ENCODE data around the gene EPHB2.

Gene EPHB2

GRCh38 chr1:22756125-22756735, 45.6 kb downstream of the EPHB2 start:
- H3K4me1 Mint-ChIP-seq = no peaks in the 10 kb centered on the region
- ATAC-seq (ENCODE audit: low read depth) (no peak), DNase-seq (ENCODE audit: low spot score in 2 of 2) (no peak)
- H3K27ac Mint-ChIP-seq = no peak overlapping the region
- H3K4me3 Mint-ChIP-seq = no peak overlapping the region
- no peaks in the 10 kb centered on the region for H3K36me3 Mint-ChIP-seq
- no peaks in the 10 kb centered on the region for H3K9me3 Mint-ChIP-seq
- peaks cover 21% of the 10 kb centered on the region for H3K27me3 Mint-ChIP-seq

GRCh38 chr1:22760455-22760854, 49.8 kb downstream of the EPHB2 start:
- H3K4me1 Mint-ChIP-seq = no peaks in the 10 kb centered on the region
- no peaks in the 10 kb centered on the region for H3K9me3 Mint-ChIP-seq
- no peak for DNase-seq (ENCODE audit: low spot score in 2 of 2)
- ATAC-seq (ENCODE audit: low read depth) = no peak
- H3K36me3 Mint-ChIP-seq = no peaks in the 10 kb centered on the region
- no peak overlapping the region for H3K27ac Mint-ChIP-seq
- peaks cover 10% of the 10 kb centered on the region for H3K27me3 Mint-ChIP-seq
- no peak overlapping the region for H3K4me3 Mint-ChIP-seq

- Mint-ChIP-seq H3K27ac (no peak overlapping the region), H3K4me1 (no peaks in the 10 kb centered on the region), H3K9me3 (no peaks in the 10 kb centered on the region), H3K27me3 (peaks cover 11% of the 10 kb centered on the region), H3K36me3 (no peaks in the 10 kb centered on the region), H3K4me3 (no peak overlapping the region)
- ATAC-seq (ENCODE audit: low read depth) = no peak
- no peak for DNase-seq (ENCODE audit: low spot score in 2 of 2)
These were observed 50.5 kb downstream of the EPHB2 start for GRCh38 chr1:22761101-22761500.

GRCh38 chr1:22761821-22762220, 51.2 kb downstream of the EPHB2 start:
- H3K27me3 Mint-ChIP-seq = peaks cover 14% of the 10 kb centered on the region
- no peak for ATAC-seq (ENCODE audit: low read depth)
- no peak overlapping the region for H3K27ac Mint-ChIP-seq
- H3K4me3 Mint-ChIP-seq = no peak overlapping the region
- no peaks in the 10 kb centered on the region for H3K4me1 Mint-ChIP-seq
- DNase-seq (ENCODE audit: low spot score in 2 of 2) = no peak
- no peaks in the 10 kb centered on the region for H3K36me3 Mint-ChIP-seq
- no peaks in the 10 kb centered on the region for H3K9me3 Mint-ChIP-seq

- DNase-seq (ENCODE audit: low spot score in 2 of 2) = no peak
- Mint-ChIP-seq H3K9me3 (no peaks in the 10 kb centered on the region), H3K27ac (no peak overlapping the region), H3K4me1 (no peaks in the 10 kb centered on the region), H3K36me3 (no peaks in the 10 kb centered on the region), H3K4me3 (no peak overlapping the region), H3K27me3 (peaks cover 14% of the 10 kb centered on the region)
- no peak for ATAC-seq (ENCODE audit: low read depth)
These were observed 53.0 kb downstream of the EPHB2 start for GRCh38 chr1:22763487-22764200.

- no peaks in the 10 kb centered on the region for H3K36me3 Mint-ChIP-seq
- H3K27me3 Mint-ChIP-seq = peaks cover 20% of the 10 kb centered on the region
- no peaks in the 10 kb centered on the region for H3K9me3 Mint-ChIP-seq
- no peak for DNase-seq (ENCODE audit: low spot score in 2 of 2)
- no peak for ATAC-seq (ENCODE audit: low read depth)
- H3K27ac Mint-ChIP-seq = no peak overlapping the region
- no peak overlapping the region for H3K4me3 Mint-ChIP-seq
- H3K4me1 Mint-ChIP-seq = no peaks in the 10 kb centered on the region
These were observed 57.2 kb downstream of the EPHB2 start for GRCh38 chr1:22767852-22768251.

- Mint-ChIP-seq H3K27ac (no peak overlapping the region), H3K36me3 (no peaks in the 10 kb centered on the region), H3K27me3 (peaks cover 22% of the 10 kb centered on the region), H3K4me1 (no peaks in the 10 kb centered on the region), H3K9me3 (no peaks in the 10 kb centered on the region), H3K4me3 (no peak overlapping the region)
- no peak for ATAC-seq (ENCODE audit: low read depth)
- no peak for DNase-seq (ENCODE audit: low spot score in 2 of 2)
These were observed 59.3 kb downstream of the EPHB2 start for GRCh38 chr1:22769932-22770331.

- no peak overlapping the region for H3K4me3 Mint-ChIP-seq
- ATAC-seq (ENCODE audit: low read depth) (no peak), DNase-seq (ENCODE audit: low spot score in 2 of 2) (no peak)
- no peaks in the 10 kb centered on the region for H3K9me3 Mint-ChIP-seq
- H3K27me3 Mint-ChIP-seq = peaks cover 22% of the 10 kb centered on the region
- no peaks in the 10 kb centered on the region for H3K4me1 Mint-ChIP-seq
- H3K27ac Mint-ChIP-seq = no peak overlapping the region
- H3K36me3 Mint-ChIP-seq = no peaks in the 10 kb centered on the region
These were observed 61.4 kb downstream of the EPHB2 start for GRCh38 chr1:22772014-22772413.

- DNase-seq (ENCODE audit: low spot score in 2 of 2) (no peak), ATAC-seq (ENCODE audit: low read depth) (no peak)
- H3K9me3 Mint-ChIP-seq = no peaks in the 10 kb centered on the region
- H3K27ac Mint-ChIP-seq = no peak overlapping the region
- no peak overlapping the region for H3K4me3 Mint-ChIP-seq
- H3K36me3 Mint-ChIP-seq = no peaks in the 10 kb centered on the region
- no peaks in the 10 kb centered on the region for H3K4me1 Mint-ChIP-seq
- peaks cover 19% of the 10 kb centered on the region for H3K27me3 Mint-ChIP-seq
These were observed 63.6 kb downstream of the EPHB2 start for GRCh38 chr1:22773981-22774832.

- Mint-ChIP-seq H3K27me3 (peaks cover 16% of the 10 kb centered on the region), H3K27ac (no peak overlapping the region), H3K36me3 (no peaks in the 10 kb centered on the region), H3K4me3 (no peak overlapping the region), H3K9me3 (no peaks in the 10 kb centered on the region), H3K4me1 (no peaks in the 10 kb centered on the region)
- DNase-seq (ENCODE audit: low spot score in 2 of 2) = no peak
- ATAC-seq (ENCODE audit: low read depth) = no peak
These were observed 64.2 kb downstream of the EPHB2 start for GRCh38 chr1:22774833-22775182.

- H3K4me1 Mint-ChIP-seq = no peaks in the 10 kb centered on the region
- ATAC-seq (ENCODE audit: low read depth) = no peak
- no peak for DNase-seq (ENCODE audit: low spot score in 2 of 2)
- H3K36me3 Mint-ChIP-seq = no peaks in the 10 kb centered on the region
- H3K4me3 Mint-ChIP-seq = no peak overlapping the region
- no peak overlapping the region for H3K27ac Mint-ChIP-seq
- H3K9me3 Mint-ChIP-seq = no peaks in the 10 kb centered on the region
- H3K27me3 Mint-ChIP-seq = peaks cover 13% of the 10 kb centered on the region
These were observed 64.8 kb downstream of the EPHB2 start for GRCh38 chr1:22775478-22775877.

GRCh38 chr1:22776035-22776613, 65.5 kb downstream of the EPHB2 start:
- Mint-ChIP-seq H3K27ac (no peak overlapping the region), H3K36me3 (no peaks in the 10 kb centered on the region), H3K4me3 (no peak overlapping the region), H3K27me3 (peaks cover 13% of the 10 kb centered on the region), H3K4me1 (no peaks in the 10 kb centered on the region), H3K9me3 (peaks cover 2% of the 10 kb centered on the region)
- ATAC-seq (ENCODE audit: low read depth) (no peak), DNase-seq (ENCODE audit: low spot score in 2 of 2) (no peak)

- no peak for ATAC-seq (ENCODE audit: low read depth)
- Mint-ChIP-seq H3K4me1 (no peaks in the 10 kb centered on the region), H3K27me3 (peaks cover 13% of the 10 kb centered on the region), H3K4me3 (no peak overlapping the region), H3K9me3 (peaks cover 2% of the 10 kb centered on the region), H3K36me3 (no peaks in the 10 kb centered on the region), H3K27ac (no peak overlapping the region)
- DNase-seq (ENCODE audit: low spot score in 2 of 2) = no peak
These were observed 66.9 kb downstream of the EPHB2 start for GRCh38 chr1:22777388-22778057.

- Mint-ChIP-seq H3K9me3 (peaks cover 2% of the 10 kb centered on the region), H3K4me3 (no peak overlapping the region), H3K36me3 (no peaks in the 10 kb centered on the region), H3K4me1 (no peaks in the 10 kb centered on the region), H3K27ac (no peak overlapping the region), H3K27me3 (peaks cover 13% of the 10 kb centered on the region)
- ATAC-seq (ENCODE audit: low read depth) (no peak), DNase-seq (ENCODE audit: low spot score in 2 of 2) (no peak)
These were observed 67.8 kb downstream of the EPHB2 start for GRCh38 chr1:22778408-22778807.
